Measurements from ENCODE around the gene IL12A. TPM values are rescaled to one million over a fixed set of nuclear protein-coding genes. Genes with fewer than 3 reads are reported as not detected.

Gene IL12A
- total and polyA plus RNA-seq, 2 of the 8 experiments (the other 6 are each of a cell fraction or from before 2014, with no cell fraction given) = 0.41 to 0.92 TPM

- TF ChIP-seq GABPA (IDR thresholded peaks at IDR 0.05; ENCODE audit: borderline replicate concordance, insufficient read depth, low read length) (no peak), BACH1 (IDR thresholded peaks at IDR 0.05; ENCODE audit: low read length) (no peak), HDAC2 (IDR thresholded peaks at IDR 0.05; ENCODE audit: borderline replicate concordance in 1 of 2, low read depth in 2 of 2, low read length in 2 of 2) (no peak), SAP30 (IDR thresholded peaks at IDR 0.05; ENCODE audit: insufficient read depth, insufficient replicate concordance, low read length) (no peak)
- TF ChIP-seq, protein P1, sequence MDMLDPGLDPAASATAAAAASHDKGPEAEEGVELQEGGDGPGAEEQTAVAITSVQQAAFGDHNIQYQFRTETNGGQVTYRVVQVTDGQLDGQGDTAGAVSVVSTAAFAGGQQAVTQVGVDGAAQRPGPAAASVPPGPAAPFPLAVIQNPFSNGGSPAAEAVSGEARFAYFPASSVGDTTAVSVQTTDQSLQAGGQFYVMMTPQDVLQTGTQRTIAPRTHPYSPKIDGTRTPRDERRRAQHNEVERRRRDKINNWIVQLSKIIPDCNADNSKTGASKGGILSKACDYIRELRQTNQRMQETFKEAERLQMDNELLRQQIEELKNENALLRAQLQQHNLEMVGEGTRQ (IDR thresholded peaks at IDR 0.05; ENCODE audit: low read length) = no peak
Measured at GRCh38 chr3:160023476-160023875, 34.8 kb downstream of the IL12A start (continued).
